ENCODE measurements around the gene STX1B. TPM values are rescaled to one million over a fixed set of nuclear protein-coding genes. Genes with fewer than 3 reads are reported as not detected.

Gene STX1B
- total and polyA plus RNA-seq, 2 of the 8 experiments (the other 6 are each of a cell fraction or from before 2014, with no cell fraction given), result 8.9 to 20.2 TPM

DNA sequence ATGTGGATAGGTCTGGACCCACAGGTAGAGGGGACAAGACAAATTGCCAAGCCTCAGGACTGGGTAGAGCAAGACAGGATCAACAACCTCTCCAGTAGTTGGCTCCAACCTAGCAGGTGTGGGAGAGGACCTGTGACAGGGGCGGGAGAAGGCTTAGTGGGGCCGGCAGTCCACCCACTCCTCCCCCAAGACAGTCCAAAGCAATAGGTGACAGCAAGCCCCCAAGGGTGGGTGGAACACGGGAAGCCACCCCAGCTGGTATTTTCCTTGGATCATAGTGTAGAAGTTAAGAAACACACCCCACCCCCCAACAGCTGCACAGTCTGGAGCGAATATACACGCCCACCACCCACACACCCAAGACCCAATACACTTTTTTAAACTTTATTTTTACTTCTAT is 18.8 kb upstream of the STX1B start (continued):
- TF ChIP-seq, protein P1, sequence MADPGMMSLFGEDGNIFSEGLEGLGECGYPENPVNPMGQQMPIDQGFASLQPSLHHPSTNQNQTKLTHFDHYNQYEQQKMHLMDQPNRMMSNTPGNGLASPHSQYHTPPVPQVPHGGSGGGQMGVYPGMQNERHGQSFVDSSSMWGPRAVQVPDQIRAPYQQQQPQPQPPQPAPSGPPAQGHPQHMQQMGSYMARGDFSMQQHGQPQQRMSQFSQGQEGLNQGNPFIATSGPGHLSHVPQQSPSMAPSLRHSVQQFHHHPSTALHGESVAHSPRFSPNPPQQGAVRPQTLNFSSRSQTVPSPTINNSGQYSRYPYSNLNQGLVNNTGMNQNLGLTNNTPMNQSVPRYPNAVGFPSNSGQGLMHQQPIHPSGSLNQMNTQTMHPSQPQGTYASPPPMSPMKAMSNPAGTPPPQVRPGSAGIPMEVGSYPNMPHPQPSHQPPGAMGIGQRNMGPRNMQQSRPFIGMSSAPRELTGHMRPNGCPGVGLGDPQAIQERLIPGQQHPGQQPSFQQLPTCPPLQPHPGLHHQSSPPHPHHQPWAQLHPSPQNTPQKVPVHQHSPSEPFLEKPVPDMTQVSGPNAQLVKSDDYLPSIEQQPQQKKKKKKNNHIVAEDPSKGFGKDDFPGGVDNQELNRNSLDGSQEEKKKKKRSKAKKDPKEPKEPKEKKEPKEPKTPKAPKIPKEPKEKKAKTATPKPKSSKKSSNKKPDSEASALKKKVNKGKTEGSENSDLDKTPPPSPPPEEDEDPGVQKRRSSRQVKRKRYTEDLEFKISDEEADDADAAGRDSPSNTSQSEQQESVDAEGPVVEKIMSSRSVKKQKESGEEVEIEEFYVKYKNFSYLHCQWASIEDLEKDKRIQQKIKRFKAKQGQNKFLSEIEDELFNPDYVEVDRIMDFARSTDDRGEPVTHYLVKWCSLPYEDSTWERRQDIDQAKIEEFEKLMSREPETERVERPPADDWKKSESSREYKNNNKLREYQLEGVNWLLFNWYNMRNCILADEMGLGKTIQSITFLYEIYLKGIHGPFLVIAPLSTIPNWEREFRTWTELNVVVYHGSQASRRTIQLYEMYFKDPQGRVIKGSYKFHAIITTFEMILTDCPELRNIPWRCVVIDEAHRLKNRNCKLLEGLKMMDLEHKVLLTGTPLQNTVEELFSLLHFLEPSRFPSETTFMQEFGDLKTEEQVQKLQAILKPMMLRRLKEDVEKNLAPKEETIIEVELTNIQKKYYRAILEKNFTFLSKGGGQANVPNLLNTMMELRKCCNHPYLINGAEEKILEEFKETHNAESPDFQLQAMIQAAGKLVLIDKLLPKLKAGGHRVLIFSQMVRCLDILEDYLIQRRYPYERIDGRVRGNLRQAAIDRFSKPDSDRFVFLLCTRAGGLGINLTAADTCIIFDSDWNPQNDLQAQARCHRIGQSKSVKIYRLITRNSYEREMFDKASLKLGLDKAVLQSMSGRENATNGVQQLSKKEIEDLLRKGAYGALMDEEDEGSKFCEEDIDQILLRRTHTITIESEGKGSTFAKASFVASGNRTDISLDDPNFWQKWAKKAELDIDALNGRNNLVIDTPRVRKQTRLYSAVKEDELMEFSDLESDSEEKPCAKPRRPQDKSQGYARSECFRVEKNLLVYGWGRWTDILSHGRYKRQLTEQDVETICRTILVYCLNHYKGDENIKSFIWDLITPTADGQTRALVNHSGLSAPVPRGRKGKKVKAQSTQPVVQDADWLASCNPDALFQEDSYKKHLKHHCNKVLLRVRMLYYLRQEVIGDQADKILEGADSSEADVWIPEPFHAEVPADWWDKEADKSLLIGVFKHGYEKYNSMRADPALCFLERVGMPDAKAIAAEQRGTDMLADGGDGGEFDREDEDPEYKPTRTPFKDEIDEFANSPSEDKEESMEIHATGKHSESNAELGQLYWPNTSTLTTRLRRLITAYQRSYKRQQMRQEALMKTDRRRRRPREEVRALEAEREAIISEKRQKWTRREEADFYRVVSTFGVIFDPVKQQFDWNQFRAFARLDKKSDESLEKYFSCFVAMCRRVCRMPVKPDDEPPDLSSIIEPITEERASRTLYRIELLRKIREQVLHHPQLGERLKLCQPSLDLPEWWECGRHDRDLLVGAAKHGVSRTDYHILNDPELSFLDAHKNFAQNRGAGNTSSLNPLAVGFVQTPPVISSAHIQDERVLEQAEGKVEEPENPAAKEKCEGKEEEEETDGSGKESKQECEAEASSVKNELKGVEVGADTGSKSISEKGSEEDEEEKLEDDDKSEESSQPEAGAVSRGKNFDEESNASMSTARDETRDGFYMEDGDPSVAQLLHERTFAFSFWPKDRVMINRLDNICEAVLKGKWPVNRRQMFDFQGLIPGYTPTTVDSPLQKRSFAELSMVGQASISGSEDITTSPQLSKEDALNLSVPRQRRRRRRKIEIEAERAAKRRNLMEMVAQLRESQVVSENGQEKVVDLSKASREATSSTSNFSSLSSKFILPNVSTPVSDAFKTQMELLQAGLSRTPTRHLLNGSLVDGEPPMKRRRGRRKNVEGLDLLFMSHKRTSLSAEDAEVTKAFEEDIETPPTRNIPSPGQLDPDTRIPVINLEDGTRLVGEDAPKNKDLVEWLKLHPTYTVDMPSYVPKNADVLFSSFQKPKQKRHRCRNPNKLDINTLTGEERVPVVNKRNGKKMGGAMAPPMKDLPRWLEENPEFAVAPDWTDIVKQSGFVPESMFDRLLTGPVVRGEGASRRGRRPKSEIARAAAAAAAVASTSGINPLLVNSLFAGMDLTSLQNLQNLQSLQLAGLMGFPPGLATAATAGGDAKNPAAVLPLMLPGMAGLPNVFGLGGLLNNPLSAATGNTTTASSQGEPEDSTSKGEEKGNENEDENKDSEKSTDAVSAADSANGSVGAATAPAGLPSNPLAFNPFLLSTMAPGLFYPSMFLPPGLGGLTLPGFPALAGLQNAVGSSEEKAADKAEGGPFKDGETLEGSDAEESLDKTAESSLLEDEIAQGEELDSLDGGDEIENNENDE (IDR thresholded peaks at IDR 0.05; ENCODE audit: insufficient replicate concordance, low read length), result no peak
- TF ChIP-seq FOSL1 (IDR thresholded peaks at IDR 0.05; ENCODE audit: insufficient read depth, low read depth, low read length) (no peak), TAF7 (optimal IDR thresholded peaks at IDR 0.05; ENCODE audit: borderline replicate concordance, low read depth, low read length) (no peak), ZNF274 (IDR thresholded peaks at IDR 0.05; ENCODE audit: borderline replicate concordance, extremely low read depth, low read length) (no peak), HDAC6 (IDR thresholded peaks at IDR 0.05; ENCODE audit: low read depth, low read length) (no peak)
